ENCODE data around the gene OBSL1.

Gene OBSL1

GRCh38 chr2:219565130-219566080 is 5.9 kb downstream of the OBSL1 start:
- DNase-seq (ENCODE audit: low read depth in 2 of 2), result no peak

GRCh38 chr2:219563271-219563928 is 7.9 kb downstream of the OBSL1 start:
- DNase-seq (ENCODE audit: low read depth in 2 of 2), result no peak

GRCh38 chr2:219562049-219563020 is 9.0 kb downstream of the OBSL1 start:
- DNase-seq (ENCODE audit: low read depth in 2 of 2), result no peak

- DNase-seq (ENCODE audit: low read depth in 2 of 2), result no peak
Observed at GRCh38 chr2:219561179-219562048, 9.9 kb downstream of the OBSL1 start.

- DNase-seq (ENCODE audit: low read depth in 2 of 2), result no peak
Observed at GRCh38 chr2:219560893-219561178, 10.5 kb downstream of the OBSL1 start.

- no peak for DNase-seq (ENCODE audit: low read depth in 2 of 2)
Observed at GRCh38 chr2:219560037-219560892, 11.1 kb downstream of the OBSL1 start.

GRCh38 chr2:219559156-219559915 is 12.0 kb downstream of the OBSL1 start:
- no peak for DNase-seq (ENCODE audit: low read depth in 2 of 2)

- no peak for DNase-seq (ENCODE audit: low read depth in 2 of 2)
Observed at GRCh38 chr2:219557791-219558785, 13.3 kb downstream of the OBSL1 start.

- DNase-seq (ENCODE audit: low read depth in 2 of 2), result no peak
Observed at GRCh38 chr2:219557320-219557719, 14.0 kb downstream of the OBSL1 start.

GRCh38 chr2:219556413-219556812 is 14.9 kb downstream of the OBSL1 start:
- no peak for DNase-seq (ENCODE audit: low read depth in 2 of 2)

- no peak for DNase-seq (ENCODE audit: low read depth in 2 of 2)
Observed at GRCh38 chr2:219555956-219556355, 15.4 kb downstream of the OBSL1 start.

GRCh38 chr2:219554350-219554749 is 17.0 kb downstream of the OBSL1 start:
- no peak for DNase-seq (ENCODE audit: low read depth in 2 of 2)

GRCh38 chr2:219553463-219553963 is 17.8 kb downstream of the OBSL1 start:
- no peak for DNase-seq (ENCODE audit: low read depth in 2 of 2)

GRCh38 chr2:219553168-219553417 is 18.2 kb downstream of the OBSL1 start:
- no peak for DNase-seq (ENCODE audit: low read depth in 2 of 2)

- peak; percentile 51 to 67 for DNase-seq (ENCODE audit: low read depth in 2 of 2)
Observed at GRCh38 chr2:219552382-219553167, 18.8 kb downstream of the OBSL1 start.

- DNase-seq (ENCODE audit: low read depth in 2 of 2), result no peak
Observed at GRCh38 chr2:219551441-219552381, 19.6 kb downstream of the OBSL1 start.
